Ascending aorta (tissue), 2 donors: ENCODE results near the gene GPR4. TPM values are rescaled to one million over a fixed set of nuclear protein-coding genes. Genes with fewer than 3 reads are reported as not detected.

Experiments
- DNase-seq, 2 donors: peaks; one replicate each; pipeline ENCODE4 v3.0.0-alpha.2; 2019; ENCODE audit warnings: low spot score in 2 of 2
- H3K27ac ChIP-seq, 2 donors: fragments of 200-600 bp; sonication (generic); one replicate each; pipeline ENCODE4 v1.5.1; 2016 to 2017; ENCODE audit warnings: mild to moderate bottlenecking in 1 of 2
- H3K27me3 ChIP-seq: fragments of 200-600 bp; sonication (generic); one replicate; pipeline ENCODE4 v1.5.1; 2017
- H3K36me3 ChIP-seq, 2 donors: fragments of 200-600 bp; sonication (generic); one replicate each; pipeline ENCODE4 v1.5.1; 2016
- H3K4me1 ChIP-seq, 2 donors: fragments of 200-600 bp; sonication (generic); one replicate each; pipeline ENCODE4 v1.5.1; 2016 to 2017; ENCODE audit warnings: mild to moderate bottlenecking in 1 of 2
- H3K4me3 ChIP-seq, 2 donors: fragments of 200-600 bp; sonication (generic); one replicate each; pipeline ENCODE4 v1.5.1; 2016 to 2017; ENCODE audit warnings: mild to moderate bottlenecking in 1 of 2
- H3K9me3 ChIP-seq, 2 donors: fragments of 200-600 bp; sonication (generic); one replicate each; pipeline ENCODE4 v1.5.1; 2016
- CTCF ChIP-seq, 3 experiments: fragments of 200-600 bp in 2 of 3; fragments of 450-650 bp in 1 of 3; sonication (generic) in 2 of 3; IDR thresholded peaks; one replicate each; pipeline ENCODE4 v1.5.1; 2016 to 2019; ENCODE audit warnings: antibody characterized with exemption in 3 of 3, mild to moderate bottlenecking in 1 of 3, moderate library complexity in 1 of 3
- intact Hi-C: fragments of 100-400 bp; cut with DNase I; formaldehyde crosslinking; loops from one replicate; pipeline ENCODE4 v1.15.1; 2023
- total RNA-seq: library from RNA; depleted of rRNA; stranded (reverse); fragments of >200 nt; gene quantifications from one replicate; pipeline ENCODE4 v1.1.0, GENCODE V29; 2016

GPR4 gene
- total RNA-seq, 1 donor from 2014 or later: 14.0 TPM

GRCh38 chr19:45643927-45644771 is 42.1 kb upstream of the GPR4 start:
- no peaks in the 10 kb centered on the region for H3K36me3 ChIP-seq
- no peak for DNase-seq
- H3K27ac ChIP-seq: no peak overlapping the region
- intact Hi-C loops: loop anchor here (1.0 to 2.0 kb wide), 2 partner anchors 59 to 121 kb away; partner anchors contain the start of gene OPA3
- H3K4me3 ChIP-seq: no peak overlapping the region
- H3K9me3 ChIP-seq: no peaks in the 10 kb centered on the region
- TF ChIP-seq CTCF (IDR thresholded peaks at IDR 0.05): no peak
- no peaks in the 10 kb centered on the region for H3K27me3 ChIP-seq
- peaks cover 10 to 12% of the 10 kb centered on the region in 2 donors for H3K4me1 ChIP-seq

GRCh38 chr19:45643024-45643926 is 41.3 kb upstream of the GPR4 start:
- DNase-seq: peak; percentile 25 to 89
- Histone ChIP-seq H3K36me3 (no peaks in the 10 kb centered on the region), H3K27ac (no peak overlapping the region), H3K4me1 (peaks cover 10 to 13% of the 10 kb centered on the region in 2 donors), H3K27me3 (no peaks in the 10 kb centered on the region), H3K4me3 (no peak overlapping the region), H3K9me3 (no peaks in the 10 kb centered on the region)
- intact Hi-C loops: loop anchor here (1.0 to 2.0 kb wide), 2 partner anchors 58 to 120 kb away; partner anchors contain the start of gene OPA3
- TF ChIP-seq CTCF (IDR thresholded peaks at IDR 0.05): peak; percentile 96 to 97 (median 97)

- TF ChIP-seq CTCF (IDR thresholded peaks at IDR 0.05): no peak
- Histone ChIP-seq H3K36me3 (no peaks in the 10 kb centered on the region), H3K27me3 (no peaks in the 10 kb centered on the region), H3K9me3 (no peaks in the 10 kb centered on the region), H3K4me1 (peaks cover 10 to 23% of the 10 kb centered on the region in 2 donors), H3K4me3 (peak overlapping the region; percentile 51 to 66), H3K27ac (peak overlapping the region; percentile 68 to 83)
- DNase-seq: peak; percentile 55 to 88
- intact Hi-C loops: loop anchor here (1.0 to 2.0 kb wide), 2 partner anchors 34 to 57 kb away; partner anchors contain the start of gene OPA3
Measured at GRCh38 chr19:45641274-45642105, 39.5 kb upstream of the GPR4 start.

- TF ChIP-seq CTCF (IDR thresholded peaks at IDR 0.05): no peak
- no peaks in the 10 kb centered on the region for H3K36me3 ChIP-seq
- intact Hi-C loops: no loop called here
- DNase-seq: no peak
- peaks cover 10 to 23% of the 10 kb centered on the region in 2 donors for H3K4me1 ChIP-seq
- H3K9me3 ChIP-seq: no peaks in the 10 kb centered on the region
- no peaks in the 10 kb centered on the region for H3K27me3 ChIP-seq
- H3K27ac ChIP-seq: peak overlapping the region; percentile 68 to 83
- peak overlapping the region in 1 of 2 donors; percentile 66 for H3K4me3 ChIP-seq
Measured at GRCh38 chr19:45640849-45641273, 38.8 kb upstream of the GPR4 start.
